NCI-H526 treated with DMSO at 0.1 percent for 48 hours (cell line): Measurements from ENCODE around the gene KLHL28.
A peak's percentile ranks its signal among the peaks of the same experiment; 100 is the strongest.

Experiments used
- DNase-seq: peaks from one replicate; lab custom pipeline; 2025; lab: John Stamatoyannopoulos, UW

The KLHL28 gene

DNA sequence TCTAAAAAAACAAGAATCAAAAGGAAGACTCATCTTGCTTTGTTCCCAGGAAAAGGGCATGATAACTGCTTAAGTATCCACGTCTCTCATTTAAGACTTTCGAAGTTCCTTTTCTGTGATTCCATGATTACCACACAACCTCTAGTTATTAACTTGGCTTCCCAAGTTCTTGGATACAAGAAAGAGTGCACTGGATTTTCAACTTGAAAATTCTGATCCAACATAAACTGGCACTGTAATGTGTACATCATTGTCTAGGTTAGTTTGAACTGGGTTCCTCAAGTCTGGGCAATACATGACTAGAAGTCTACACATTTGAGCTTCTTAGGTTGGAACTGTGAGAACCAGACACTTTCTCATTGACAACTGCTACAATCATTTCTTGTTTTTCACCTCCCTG, 1.6 kb downstream of the KLHL28 start:
- DNase-seq, result no peak

DNA sequence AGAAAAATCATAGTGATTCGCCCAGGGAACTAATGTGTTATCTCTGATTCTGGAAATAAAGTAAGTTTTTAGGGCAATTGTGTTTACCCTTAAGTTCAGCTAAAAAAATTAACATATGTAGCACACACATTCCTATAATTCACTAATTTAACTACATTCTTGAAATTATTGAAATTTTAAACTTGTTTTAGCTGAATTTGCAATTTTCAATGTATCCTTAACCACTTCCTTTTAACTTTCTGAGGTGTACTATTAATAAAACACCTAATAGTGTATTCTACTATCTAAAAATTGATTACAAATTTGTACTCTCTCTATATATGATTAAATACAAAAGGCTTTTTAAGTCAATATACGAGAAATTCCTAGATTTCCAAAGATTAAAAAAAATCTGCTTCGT, 2.2 kb downstream of the KLHL28 start:
- no peak for DNase-seq

DNA sequence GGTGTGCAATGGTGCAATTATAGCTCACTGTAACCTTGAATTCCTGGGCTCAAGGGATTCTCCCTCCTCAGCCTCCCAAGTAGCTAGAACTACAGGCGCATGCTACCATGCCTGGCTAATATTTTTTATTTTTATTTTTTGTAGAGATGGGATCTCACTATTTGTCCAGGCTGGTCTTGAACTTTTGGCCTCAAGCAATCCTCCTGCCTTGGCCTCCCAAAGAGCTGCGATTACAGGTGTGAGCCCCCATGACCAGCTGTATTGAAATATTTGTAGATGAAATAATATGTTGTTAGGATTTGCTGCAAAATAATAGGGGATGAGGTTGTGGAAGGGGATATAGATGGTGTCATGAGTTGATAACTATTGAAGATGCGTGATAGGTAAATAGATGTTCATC, 4.9 kb downstream of the KLHL28 start:
- no peak for DNase-seq

DNA sequence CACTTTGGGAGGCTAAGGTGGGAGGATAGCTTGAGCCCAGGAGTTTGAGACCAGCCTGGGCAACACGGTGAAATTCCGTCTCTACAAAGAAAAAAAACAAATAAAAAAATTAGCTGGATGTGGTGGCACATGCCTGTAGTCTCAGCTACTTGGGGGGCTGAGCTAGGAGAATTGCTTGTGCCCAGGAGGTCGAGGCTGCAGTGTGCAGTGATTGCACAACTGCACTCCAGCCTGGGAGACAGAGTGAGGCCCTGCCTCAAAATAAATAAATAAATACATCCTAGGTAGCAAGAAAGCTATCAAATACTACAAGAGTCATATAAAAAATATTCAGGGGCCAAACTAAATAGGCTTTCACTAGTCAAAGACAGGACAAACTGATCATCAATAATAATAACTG, 6.2 kb downstream of the KLHL28 start:
- DNase-seq, result no peak

DNA sequence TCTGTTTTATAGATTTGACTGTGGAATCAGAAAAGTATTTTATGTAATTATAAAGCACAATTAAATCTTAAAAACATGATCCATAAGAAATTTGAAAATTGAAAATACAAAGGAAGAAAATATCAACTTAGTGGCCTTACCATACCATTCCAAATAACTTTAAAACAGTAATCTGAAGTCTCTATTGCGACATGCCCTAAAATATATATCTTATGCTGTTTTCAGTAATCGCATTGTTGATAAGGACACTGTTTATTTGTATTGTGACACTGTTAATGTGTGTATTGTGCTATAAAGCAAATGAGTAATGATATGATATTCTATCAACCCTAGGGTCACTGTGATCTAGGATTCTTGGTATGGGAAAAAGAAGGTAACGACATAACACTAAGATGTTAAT, 7.0 kb downstream of the KLHL28 start:
- no peak for DNase-seq

DNA sequence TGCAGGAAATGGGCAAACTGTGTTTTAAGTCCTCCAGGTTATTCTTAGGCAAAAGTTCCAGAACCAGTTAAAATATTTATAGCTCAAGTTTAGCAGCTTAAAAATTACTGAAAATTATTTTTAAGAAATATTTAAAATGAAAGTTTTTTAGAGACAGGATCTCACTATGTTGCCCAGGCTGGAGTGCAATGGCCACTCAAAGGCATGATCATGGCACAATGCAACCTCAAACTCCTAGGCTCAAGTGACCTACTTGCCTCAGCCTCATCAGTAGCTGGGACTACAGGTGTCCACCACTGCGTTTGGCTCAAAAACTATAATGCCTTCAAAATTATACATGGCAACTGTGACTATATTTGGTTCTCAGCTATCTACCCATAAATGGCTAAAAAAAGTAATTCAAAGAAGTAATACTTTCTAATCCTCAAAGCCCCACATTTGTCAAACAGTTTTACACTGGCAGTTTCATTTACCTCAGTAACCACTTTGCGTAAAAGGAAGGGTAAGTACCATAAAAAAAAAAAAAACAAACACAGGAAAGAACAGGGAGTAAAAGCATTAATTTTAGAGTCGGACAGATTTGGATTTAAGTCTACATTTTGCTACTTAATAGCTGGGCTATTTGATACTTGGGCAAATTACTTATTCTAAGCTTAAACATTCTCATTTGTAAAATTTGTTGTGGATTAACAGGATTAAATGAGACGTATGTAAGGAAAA, 9.2 kb downstream of the KLHL28 start:
- DNase-seq, result no peak

DNA sequence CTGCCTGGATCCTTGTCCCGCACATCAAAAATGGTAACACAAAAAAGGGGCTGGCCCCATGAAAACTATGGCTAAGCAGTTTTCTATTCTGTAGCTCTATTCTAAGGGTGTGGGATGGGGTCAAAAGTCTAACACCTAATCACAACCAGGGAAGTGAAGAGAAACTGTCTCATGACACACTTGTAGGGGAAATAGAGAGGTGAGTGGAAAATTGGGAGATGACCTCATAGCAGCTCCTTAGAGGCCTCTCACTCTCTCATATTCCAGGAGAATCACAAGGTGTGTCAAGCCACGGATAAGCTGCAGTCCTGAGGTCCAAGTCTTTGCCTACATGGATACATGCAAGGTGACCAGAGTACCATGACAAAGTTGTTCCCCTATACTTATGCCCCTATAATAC, 10.7 kb downstream of the KLHL28 start:
- no peak for DNase-seq

DNA sequence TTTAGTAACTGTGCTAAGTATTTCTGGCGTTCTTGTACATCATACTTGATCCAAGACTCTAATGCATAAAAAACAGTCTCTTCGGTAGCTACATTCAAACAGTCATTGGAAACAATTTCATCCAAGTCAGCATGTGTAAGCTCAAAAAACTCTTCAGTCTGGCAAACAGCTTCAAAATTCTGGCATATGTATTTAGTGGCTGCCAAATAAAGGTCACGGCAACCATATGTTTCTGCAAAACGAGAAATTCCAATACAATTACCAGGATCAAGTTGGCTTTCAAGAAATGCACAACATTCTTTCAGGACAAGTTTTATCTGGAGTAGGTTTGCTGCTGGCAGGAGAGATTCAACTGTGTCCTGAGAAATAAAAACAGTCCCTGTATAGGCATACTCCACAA, 16.5 kb downstream of the KLHL28 start:
- DNase-seq, result no peak

DNA sequence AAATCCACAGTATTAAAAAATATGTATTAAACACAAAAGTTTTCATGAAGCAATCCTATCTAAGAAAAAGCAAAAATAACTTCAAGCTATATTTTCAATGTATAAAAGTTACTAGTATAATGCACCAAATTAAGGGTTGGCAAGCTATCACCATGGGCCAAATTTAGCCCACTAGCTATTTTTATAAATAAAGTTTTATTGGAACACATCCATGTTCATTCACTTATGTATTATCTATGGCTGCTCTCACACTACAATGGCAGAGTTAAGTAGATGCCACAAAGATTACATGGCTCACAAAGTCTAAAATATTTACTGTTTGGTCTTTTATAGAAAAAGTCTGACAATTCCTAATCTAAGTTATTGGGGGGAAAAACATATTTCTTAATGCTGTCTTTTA, 17.6 kb downstream of the KLHL28 start:
- DNase-seq, result no peak

DNA sequence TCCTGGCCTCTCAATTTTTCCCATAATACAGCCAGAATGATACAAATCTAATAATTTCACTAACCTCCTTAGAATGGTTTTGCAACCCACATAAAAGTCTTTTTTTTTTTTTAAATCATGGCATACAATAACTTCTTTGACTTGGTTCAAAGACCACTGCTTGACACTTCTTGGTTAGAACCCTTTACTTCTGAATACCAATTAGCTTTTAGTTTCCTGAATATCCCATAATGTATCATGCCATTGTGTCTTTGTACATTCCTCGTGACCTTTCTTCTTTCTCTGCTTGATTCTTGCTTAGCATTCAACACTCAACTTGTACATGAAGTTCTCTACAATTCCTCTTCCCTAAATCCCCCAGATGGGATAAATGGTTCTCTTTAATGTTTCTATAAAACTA, 19.3 kb downstream of the KLHL28 start:
- DNase-seq, result no peak

DNA sequence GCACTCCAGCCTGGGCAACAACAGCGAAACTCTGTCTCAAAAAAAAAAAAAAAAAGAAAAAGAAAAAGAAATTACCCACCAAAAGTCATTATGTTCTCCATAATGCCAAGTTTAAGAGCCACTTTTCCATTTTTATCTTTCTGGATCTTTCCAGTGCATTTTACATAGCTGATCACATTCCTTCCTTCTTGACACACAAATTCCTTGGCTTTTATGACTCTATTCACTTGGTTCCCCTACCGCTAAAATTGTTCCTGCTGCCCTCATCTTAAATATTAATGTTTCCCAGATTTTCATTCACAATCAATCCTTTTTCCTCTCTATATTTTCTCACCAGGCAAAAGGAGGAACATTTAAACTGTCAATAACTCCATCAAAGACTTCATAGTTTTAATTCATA, 20.2 kb downstream of the KLHL28 start:
- no peak for DNase-seq

DNA sequence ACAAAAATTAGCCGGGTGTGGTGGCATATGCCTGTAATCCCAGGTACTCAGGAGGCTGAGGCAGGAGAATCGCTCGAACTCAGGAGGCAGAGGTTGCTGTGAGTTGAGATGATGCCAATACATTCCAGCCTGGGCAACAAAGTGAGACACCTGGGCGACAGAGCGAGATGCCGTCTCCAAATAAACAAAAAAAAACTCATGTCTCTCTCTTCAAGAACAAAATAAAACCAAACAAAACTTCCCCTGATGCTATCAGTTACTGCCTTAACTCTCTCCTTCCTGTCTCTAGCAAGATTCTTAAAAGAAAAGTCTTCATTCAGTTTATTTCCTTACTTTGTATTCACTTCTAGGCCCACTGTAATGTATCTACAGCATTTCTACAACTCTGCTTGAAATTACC, 20.8 kb downstream of the KLHL28 start:
- DNase-seq, result no peak

DNA sequence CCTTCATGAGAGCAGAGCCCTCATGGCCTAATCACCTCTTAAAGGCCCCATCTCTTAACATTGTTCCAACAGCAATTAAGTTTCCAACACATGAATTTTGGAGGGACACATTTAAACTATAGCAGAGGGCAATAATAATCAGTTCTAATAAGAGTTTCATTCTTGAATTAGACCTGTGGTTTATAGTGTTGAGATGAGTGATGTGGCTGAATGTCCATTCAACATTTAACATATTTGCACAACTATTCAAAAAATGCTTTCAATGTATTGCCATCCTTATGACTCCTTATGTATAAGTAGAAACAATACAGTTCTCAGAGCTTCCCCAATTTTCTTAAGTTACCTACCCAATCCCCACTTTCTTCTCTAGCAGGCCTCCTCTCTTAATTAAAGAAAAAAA, 21.5 kb downstream of the KLHL28 start:
- DNase-seq, result no peak

DNA sequence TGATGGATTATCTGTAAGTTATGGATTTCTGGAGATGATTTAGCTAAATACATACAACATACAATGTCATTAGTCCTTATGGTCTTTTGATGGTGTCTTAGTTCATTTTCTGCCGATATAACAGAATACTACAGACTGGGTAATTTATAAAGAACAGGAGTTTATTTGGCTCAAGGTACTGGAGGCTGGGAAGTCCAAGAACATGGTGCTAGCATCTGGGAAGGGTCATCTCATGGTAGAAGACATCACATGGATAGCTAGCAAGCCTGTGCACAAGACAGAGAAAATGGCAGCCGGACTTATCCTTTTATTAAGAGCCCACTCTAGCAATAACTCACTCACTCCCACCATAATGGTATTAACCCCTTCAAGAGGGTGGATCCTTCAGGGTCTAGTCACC, 24.2 kb downstream of the KLHL28 start:
- DNase-seq, result no peak

DNA sequence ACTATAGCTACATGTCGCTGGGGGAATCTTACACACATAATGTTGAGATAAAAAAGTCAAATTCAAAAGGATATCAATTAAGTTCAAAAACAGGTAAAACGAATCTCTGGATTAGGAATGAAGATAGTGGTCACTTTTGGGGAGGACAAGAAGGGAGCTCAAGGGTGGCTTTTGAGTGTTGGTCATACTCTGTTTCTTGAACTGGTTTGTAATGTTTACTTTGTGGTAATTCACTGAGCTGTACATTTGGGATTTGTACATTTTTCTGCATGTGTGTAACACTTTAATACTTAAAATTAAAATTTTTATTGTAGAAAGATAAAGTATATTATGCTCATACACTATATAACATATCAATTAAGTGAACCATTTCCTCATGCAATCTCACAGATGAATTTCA, 26.6 kb downstream of the KLHL28 start:
- DNase-seq, result no peak

DNA sequence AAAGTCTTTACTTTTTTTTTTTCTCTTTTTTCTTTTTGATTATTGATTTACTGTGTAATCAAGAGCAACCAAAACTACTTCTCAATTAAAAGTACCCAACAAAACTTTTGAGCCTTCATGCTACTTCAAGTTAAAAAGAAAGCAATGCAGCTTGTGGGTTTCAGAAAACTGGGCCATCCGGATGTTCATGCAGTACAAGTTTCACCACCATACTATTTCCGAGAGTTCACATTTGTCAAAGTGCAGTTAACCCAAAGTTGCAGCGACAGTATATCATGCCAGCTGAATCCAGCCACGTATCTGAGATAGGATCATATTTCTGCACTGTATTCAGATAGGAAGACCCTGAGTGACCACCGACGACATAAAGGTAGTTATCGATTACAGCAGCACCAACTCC, 33.0 kb downstream of the KLHL28 start:
- DNase-seq, result no peak

DNA sequence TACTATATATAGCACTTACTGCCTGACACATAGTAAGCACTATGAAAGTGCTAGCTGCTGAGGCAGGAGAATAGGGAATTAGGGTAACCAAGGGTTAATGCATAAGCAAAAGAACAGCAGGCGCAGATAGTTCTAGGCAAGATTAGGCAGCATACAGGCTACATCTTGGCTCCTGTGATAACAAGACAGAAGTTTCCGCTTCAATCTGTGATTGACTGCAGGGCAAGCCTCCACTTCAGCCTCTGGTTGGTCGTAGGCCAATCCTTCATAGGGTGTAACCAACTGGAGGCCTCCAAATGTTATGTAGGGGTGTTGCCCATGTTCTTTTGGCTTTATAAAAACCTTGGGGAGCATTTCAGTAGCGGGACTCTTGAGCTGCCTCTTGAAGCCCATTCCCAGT, 46.9 kb downstream of the KLHL28 start:
- DNase-seq, result no peak

DNA sequence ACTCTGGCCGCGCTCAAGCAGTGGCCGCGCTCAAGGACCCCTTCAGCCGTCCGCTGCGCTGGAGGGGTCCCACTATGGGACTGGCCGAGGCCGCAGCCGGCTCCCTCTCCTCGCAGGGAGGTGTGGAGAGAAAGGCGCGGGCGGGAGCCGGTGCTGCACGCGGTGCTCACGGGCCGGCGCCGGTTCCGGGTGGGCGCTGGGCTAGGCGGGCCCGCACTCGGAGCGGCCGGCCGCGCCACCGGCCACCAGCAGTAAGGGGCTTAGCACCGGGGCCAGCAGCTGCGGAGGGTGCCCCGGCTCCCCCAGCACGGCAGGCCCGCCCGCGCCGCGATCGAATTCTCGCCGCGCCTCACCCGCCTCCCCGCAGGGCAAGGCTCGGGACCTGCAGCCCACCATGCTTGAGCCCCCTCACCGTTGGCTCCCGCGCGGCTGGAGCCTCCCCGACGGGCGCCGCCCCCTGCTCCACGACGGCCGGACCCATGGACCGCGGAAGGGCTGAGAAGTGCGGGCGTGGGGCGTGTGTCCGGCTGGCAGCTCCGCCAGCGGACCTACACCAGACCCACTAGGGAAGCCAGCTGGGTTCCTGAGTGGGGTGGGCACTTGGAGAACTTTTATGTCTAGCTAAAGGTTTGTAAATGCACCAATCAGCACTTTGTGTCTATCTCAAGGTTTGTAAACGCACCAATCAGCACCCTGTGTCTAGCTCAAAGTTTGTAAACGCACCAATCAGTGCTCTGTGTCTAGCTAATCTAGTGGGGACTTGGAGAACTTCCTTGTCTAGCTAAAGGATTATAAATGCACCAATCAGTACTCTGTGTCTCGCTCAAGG, 49.5 kb downstream of the KLHL28 start:
- DNase-seq, result no peak

DNA sequence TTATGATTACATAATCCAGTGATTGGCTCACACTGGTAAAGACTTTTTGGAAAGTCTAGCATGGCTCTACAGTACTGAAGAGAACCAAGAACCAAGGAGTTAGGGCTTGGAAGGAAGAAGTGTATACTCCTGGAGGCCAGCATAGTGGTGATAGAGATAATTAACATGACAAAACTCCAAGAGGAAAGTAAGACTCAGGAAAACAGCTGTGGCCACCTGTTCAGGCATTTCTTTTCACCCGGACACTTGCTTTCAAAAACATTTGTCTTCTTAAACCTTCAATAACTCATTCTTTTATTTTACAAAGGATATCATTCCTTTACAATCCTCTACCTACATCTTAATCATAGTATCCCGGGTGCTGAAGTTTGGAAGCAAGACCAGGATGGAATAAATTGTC, 50.9 kb downstream of the KLHL28 start:
- no peak for DNase-seq

DNA sequence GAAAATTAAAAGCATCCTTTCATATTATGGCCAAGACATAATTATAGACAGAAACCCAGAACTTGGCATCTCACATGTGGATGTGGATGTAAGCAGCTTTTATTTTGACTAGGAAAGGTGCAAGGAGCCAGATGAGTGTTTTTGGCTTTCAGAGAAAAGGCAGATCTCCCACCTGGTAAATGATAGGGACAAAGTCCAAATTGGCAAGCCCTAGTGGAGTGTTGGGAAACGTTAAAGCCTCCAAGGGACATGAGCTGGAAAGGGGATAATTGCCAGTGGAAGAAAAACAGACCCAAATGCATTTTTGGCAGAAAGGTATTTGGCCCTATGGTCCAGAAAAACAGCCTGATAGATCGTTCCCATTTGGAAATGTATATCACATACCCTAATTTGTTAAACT, 60.1 kb downstream of the KLHL28 start:
- no peak for DNase-seq

DNA sequence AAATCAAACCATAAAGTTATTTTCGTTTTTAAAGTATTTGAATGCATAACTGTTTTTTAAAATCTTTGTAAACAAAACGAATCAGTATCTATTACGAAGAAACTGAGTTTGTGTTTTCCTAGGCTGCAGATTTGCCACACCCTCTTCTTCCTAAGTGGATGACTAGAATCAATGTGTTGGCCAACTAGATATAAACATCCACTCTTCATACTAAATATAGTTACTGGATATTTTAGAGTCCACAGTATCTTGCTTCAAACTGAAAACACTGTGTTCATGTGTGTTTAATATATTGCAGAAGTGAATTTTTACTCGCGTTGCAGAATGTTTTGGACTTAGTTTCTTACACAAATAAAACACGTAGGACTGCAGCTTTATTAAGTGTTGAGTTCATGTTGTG, 63.2 kb downstream of the KLHL28 start:
- DNase-seq, result no peak

DNA sequence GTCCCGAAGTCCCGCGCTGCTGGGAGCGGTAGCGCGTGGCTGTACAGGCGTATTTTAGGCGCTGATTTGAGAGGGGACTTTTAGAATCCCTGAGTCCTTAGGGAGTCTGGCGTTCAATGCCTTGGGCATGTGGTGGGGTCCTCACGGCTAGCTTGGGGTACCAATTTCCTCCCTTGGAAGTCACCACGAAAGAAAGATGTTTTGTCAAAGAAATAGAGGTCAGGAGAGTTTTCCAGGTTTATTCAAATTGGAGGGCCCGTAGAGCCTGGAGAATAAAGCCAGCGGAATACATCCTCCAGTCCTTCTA, 63.9 kb downstream of the KLHL28 start:
- DNase-seq, result no peak

DNA sequence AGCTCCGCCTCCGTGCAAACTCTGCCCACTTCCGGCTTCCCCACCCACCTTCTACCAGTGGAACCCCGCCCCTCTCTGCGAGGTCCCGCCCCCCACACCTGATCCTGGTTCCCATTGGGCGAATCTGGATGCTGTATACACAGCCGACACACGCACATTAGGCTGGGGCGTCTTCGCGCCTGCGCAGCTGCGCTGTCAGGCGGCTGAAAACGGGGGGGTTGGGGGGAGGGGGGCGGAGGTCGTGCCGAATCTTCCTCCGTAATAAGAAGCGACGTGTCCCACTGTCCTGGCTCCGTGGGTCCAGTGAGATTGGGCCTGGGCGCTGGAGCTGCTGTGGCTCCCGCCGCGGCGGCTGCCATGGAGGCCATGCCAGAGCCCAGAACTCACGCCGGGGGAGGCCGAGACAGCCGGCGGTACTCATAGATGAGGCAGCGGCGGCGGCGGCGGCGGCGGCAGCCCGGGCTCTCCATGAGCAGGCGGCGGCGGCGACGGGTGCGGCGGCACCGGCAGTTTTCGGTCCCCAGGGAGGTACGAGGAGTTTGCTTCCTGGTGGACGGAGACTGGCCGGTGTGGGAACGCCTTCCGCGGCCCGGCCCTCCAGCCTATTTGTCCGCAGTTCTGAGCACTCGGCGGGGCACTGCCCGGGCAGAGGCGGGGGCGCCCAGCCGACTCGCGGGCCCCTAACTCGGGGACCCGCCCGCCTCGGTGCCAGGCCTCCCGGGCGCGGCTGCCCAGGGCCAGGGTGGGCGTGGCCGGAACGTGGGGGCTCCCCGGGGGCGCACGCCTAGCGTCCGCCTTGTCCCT, 64.5 kb downstream of the KLHL28 start:
- DNase-seq, result peak; percentile 84
